ENCODE data around the gene HAUS7.

HAUS7 gene

GRCh38 chrX:153433781-153434285, 36.5 kb downstream of the HAUS7 start:
- DNase-seq, result no peak

- DNase-seq, result no peak
Measured at GRCh38 chrX:153433161-153433680, 37.2 kb downstream of the HAUS7 start.

GRCh38 chrX:153430796-153431195, 39.6 kb downstream of the HAUS7 start:
- no peak for DNase-seq

GRCh38 chrX:153426204-153426603, 44.2 kb downstream of the HAUS7 start:
- DNase-seq, result no peak

GRCh38 chrX:153423652-153424051, 46.7 kb downstream of the HAUS7 start:
- DNase-seq, result no peak

GRCh38 chrX:153421856-153422255, 48.5 kb downstream of the HAUS7 start:
- no peak for DNase-seq

GRCh38 chrX:153420851-153421599, 49.4 kb downstream of the HAUS7 start:
- no peak for DNase-seq

- DNase-seq, result no peak
Measured at GRCh38 chrX:153417637-153418036, 52.7 kb downstream of the HAUS7 start.

GRCh38 chrX:153416781-153417450, 53.5 kb downstream of the HAUS7 start:
- DNase-seq, result no peak

- no peak for DNase-seq
Measured at GRCh38 chrX:153414856-153415510, 55.4 kb downstream of the HAUS7 start.

GRCh38 chrX:153413731-153414130, 56.6 kb downstream of the HAUS7 start:
- DNase-seq, result no peak

GRCh38 chrX:153412746-153413720, 57.3 kb downstream of the HAUS7 start:
- DNase-seq, result no peak

- DNase-seq, result no peak
Measured at GRCh38 chrX:153411988-153412574, 58.3 kb downstream of the HAUS7 start.

GRCh38 chrX:153411255-153411987, 59.0 kb downstream of the HAUS7 start, which contains the start of gene ZFP92:
Gene ZFP92 (plus strand): TSS chrX:153411472. CDS start chrX:153418323, 6,851 bp downstream.
- peak; percentile 42 for DNase-seq

GRCh38 chrX:153410888-153411254, 59.5 kb downstream of the HAUS7 start:
- no peak for DNase-seq

- no peak for DNase-seq
Measured at GRCh38 chrX:153410373-153410772, 60.0 kb downstream of the HAUS7 start.

- DNase-seq, result no peak
Measured at GRCh38 chrX:153409414-153410101, 60.8 kb downstream of the HAUS7 start.

GRCh38 chrX:153408871-153409351, 61.5 kb downstream of the HAUS7 start:
- no peak for DNase-seq

GRCh38 chrX:153408221-153408721, 62.1 kb downstream of the HAUS7 start:
- no peak for DNase-seq

- no peak for DNase-seq
Measured at GRCh38 chrX:153407736-153408135, 62.6 kb downstream of the HAUS7 start.
